Esophagus muscularis mucosa (tissue), 3 donors: ENCODE measurements around the gene CELF4.

Experiments
- CTCF ChIP-seq, 3 experiments: fragments of 200-600 bp in 2 of 3; fragments of 450-650 bp in 1 of 3; sonication (generic) in 2 of 3; IDR thresholded peaks; one replicate each; pipeline ENCODE4 v1.5.1; 2017 to 2019; ENCODE audit warnings: antibody characterized with exemption in 3 of 3, mild to moderate bottlenecking in 2 of 3, moderate library complexity in 1 of 3
- POLR2A ChIP-seq: fragments of 450-650 bp; IDR thresholded peaks from one replicate; pipeline ENCODE4 v1.6.1; 2017; ENCODE audit warnings: antibody characterized with exemption, moderate library complexity, mild to moderate bottlenecking, low read depth
- POLR2AphosphoS5 ChIP-seq, 2 donors: sonication (generic); formaldehyde crosslinking; IDR thresholded peaks; one replicate each; pipeline ENCODE4 v1.6.1; 2017; ENCODE audit warnings: antibody characterized with exemption in 2 of 2

DNA sequence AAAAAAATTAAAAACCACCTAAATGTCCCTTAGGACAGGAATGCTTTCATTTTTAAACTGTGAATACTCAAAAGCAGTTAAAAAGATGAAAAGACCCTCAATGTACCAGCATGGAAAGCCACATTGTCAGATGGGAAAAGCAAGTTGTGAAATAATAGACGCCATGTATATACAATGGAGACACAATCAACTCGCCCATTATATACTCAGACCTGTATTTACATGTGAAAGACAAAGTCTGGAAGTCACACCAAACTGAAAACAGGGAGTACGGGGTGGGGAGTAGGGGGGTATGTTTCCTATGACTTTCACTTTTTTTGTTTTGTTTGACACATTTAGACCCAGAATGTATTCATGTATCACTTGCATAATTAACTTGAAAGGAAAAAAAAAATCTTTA is 75.6 kb downstream of the CELF4 start:
- TF ChIP-seq POLR2AphosphoS5 (IDR thresholded peaks at IDR 0.05) (no peak), CTCF (IDR thresholded peaks at IDR 0.05) (no peak), POLR2A (no peak)
